ENCODE measurements around the gene NSUN3. TPM values are rescaled to one million over a fixed set of nuclear protein-coding genes. Genes with fewer than 3 reads are reported as not detected.
"Not testable (repeated sequence)": the region's sequence is repeated elsewhere in the genome, so short reads cannot be mapped to it uniquely, and the experiment has no call there.

NSUN3 gene
- total RNA-seq, 1 donor: 13.4 TPM

GRCh38 chr3:94043285-94043684 is 19.6 kb upstream of the NSUN3 start:
- no peak overlapping the region for H3K27ac ChIP-seq (ENCODE audit: low read depth, low read length)
- no peak for DNase-seq (ENCODE audit: insufficient read length, low spot score, missing footprints)
- H3K4me1 ChIP-seq (ENCODE audit: insufficient read depth, low read length): no peaks in the 10 kb centered on the region
- H3K27me3 ChIP-seq (ENCODE audit: insufficient read depth, low read length): no peaks in the 10 kb centered on the region
- H3K4me2 ChIP-seq (ENCODE audit: insufficient read depth, low read length): no peak overlapping the region
- H2AFZ ChIP-seq (ENCODE audit: low read length): no peak overlapping the region
- TF ChIP-seq, protein P1, sequence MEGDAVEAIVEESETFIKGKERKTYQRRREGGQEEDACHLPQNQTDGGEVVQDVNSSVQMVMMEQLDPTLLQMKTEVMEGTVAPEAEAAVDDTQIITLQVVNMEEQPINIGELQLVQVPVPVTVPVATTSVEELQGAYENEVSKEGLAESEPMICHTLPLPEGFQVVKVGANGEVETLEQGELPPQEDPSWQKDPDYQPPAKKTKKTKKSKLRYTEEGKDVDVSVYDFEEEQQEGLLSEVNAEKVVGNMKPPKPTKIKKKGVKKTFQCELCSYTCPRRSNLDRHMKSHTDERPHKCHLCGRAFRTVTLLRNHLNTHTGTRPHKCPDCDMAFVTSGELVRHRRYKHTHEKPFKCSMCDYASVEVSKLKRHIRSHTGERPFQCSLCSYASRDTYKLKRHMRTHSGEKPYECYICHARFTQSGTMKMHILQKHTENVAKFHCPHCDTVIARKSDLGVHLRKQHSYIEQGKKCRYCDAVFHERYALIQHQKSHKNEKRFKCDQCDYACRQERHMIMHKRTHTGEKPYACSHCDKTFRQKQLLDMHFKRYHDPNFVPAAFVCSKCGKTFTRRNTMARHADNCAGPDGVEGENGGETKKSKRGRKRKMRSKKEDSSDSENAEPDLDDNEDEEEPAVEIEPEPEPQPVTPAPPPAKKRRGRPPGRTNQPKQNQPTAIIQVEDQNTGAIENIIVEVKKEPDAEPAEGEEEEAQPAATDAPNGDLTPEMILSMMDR (IDR thresholded peaks at IDR 0.05; ENCODE audit: extremely low read depth, low read depth, low read length): no peak
- H3K79me2 ChIP-seq (ENCODE audit: insufficient read depth, low read length): no peaks in the 10 kb centered on the region
- H3K4me3 ChIP-seq (ENCODE audit: insufficient read depth, low read length): no peak overlapping the region
- H3K9me3 ChIP-seq (ENCODE audit: low read depth, low read length): no peaks in the 10 kb centered on the region
- H3K36me3 ChIP-seq (ENCODE audit: insufficient read depth, low read length): no peaks in the 10 kb centered on the region
- H4K20me1 ChIP-seq (ENCODE audit: insufficient read depth, low read length): no peaks in the 10 kb centered on the region

GRCh38 chr3:94044100-94044936 is 18.5 kb upstream of the NSUN3 start:
- not testable (repeated sequence) for H3K79me2 ChIP-seq (ENCODE audit: insufficient read depth, low read length); H3K27me3 ChIP-seq (ENCODE audit: insufficient read depth, low read length); H3K27ac ChIP-seq (ENCODE audit: low read depth, low read length); H2AFZ ChIP-seq (ENCODE audit: low read length); H3K9me3 ChIP-seq (ENCODE audit: low read depth, low read length); H3K4me2 ChIP-seq (ENCODE audit: insufficient read depth, low read length); H3K36me3 ChIP-seq (ENCODE audit: insufficient read depth, low read length); H3K4me1 ChIP-seq (ENCODE audit: insufficient read depth, low read length); H4K20me1 ChIP-seq (ENCODE audit: insufficient read depth, low read length); DNase-seq (ENCODE audit: insufficient read length, low spot score, missing footprints); H3K4me3 ChIP-seq (ENCODE audit: insufficient read depth, low read length)

DNA sequence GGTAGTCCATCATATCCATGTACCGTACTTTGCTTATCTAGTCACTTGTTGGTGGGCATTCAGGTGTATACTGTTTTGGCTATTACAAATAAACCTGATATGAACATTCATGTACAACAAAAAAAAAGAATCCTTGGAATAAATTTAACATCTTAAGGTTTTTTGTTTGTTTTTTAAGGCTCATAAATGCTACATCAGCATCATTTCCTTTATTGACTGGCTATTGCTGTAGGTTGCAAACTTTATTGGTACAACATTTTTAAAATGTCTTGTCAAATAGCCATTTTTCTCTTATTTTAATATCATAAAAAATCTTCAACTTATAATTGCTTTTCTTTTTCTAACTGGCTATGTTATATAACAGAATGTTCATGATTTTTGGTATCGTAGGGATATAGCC is 16.3 kb upstream of the NSUN3 start:
- Histone ChIP-seq H3K4me2 (ENCODE audit: insufficient read depth, low read length) (no peak overlapping the region), H4K20me1 (ENCODE audit: insufficient read depth, low read length) (no peaks in the 10 kb centered on the region), H3K9me3 (ENCODE audit: low read depth, low read length) (no peaks in the 10 kb centered on the region), H3K4me3 (ENCODE audit: insufficient read depth, low read length) (no peak overlapping the region), H3K79me2 (ENCODE audit: insufficient read depth, low read length) (no peaks in the 10 kb centered on the region), H3K27ac (ENCODE audit: low read depth, low read length) (no peak overlapping the region), H2AFZ (ENCODE audit: low read length) (no peak overlapping the region), H3K4me1 (ENCODE audit: insufficient read depth, low read length) (no peaks in the 10 kb centered on the region), H3K36me3 (ENCODE audit: insufficient read depth, low read length) (no peaks in the 10 kb centered on the region), H3K27me3 (ENCODE audit: insufficient read depth, low read length) (no peaks in the 10 kb centered on the region)
- no peak for DNase-seq (ENCODE audit: insufficient read length, low spot score, missing footprints)
- TF ChIP-seq, protein P1 (IDR thresholded peaks at IDR 0.05; ENCODE audit: extremely low read depth, low read depth, low read length): no peak

DNA sequence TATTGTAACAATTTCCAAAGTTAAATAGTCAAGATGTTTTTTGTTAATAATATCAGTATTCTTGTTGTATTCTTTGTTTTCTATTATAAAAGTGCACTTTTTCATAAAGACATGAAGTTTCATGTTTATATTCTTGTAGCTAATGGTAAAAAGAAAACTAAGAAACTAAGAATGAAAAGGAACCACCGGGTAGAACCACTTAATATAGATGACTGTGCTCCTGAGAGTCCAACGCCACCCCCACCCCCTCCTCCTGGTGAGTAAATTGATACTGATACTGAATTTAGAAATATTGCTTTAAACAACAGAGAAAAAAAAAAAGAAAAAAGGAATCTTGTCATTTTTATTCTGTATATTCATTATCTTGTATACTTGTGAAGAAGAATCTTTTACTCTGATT is 13.6 kb upstream of the NSUN3 start:
- Histone ChIP-seq H3K4me1 (ENCODE audit: insufficient read depth, low read length) (no peaks in the 10 kb centered on the region), H3K27ac (ENCODE audit: low read depth, low read length) (no peak overlapping the region), H3K36me3 (ENCODE audit: insufficient read depth, low read length) (peaks cover 7% of the 10 kb centered on the region), H3K4me3 (ENCODE audit: insufficient read depth, low read length) (no peak overlapping the region), H3K27me3 (ENCODE audit: insufficient read depth, low read length) (no peaks in the 10 kb centered on the region), H3K4me2 (ENCODE audit: insufficient read depth, low read length) (no peak overlapping the region), H2AFZ (ENCODE audit: low read length) (no peak overlapping the region), H3K9me3 (ENCODE audit: low read depth, low read length) (no peaks in the 10 kb centered on the region), H4K20me1 (ENCODE audit: insufficient read depth, low read length) (no peaks in the 10 kb centered on the region), H3K79me2 (ENCODE audit: insufficient read depth, low read length) (no peaks in the 10 kb centered on the region)
- no peak for DNase-seq (ENCODE audit: insufficient read length, low spot score, missing footprints)
- TF ChIP-seq, protein P1 (IDR thresholded peaks at IDR 0.05; ENCODE audit: extremely low read depth, low read depth, low read length): no peak

Data from osteoblast (primary cell).